ENCODE results near the gene GIGYF2.

GIGYF2 gene

GRCh38 chr2:232781765-232782164 is 84.6 kb downstream of the GIGYF2 start (continued):
- TF ChIP-seq MYNN (tag by site-specific recombination; IDR thresholded peaks at IDR 0.05; ENCODE audit: borderline replicate concordance), result no peak
- TF ChIP-seq ZNF266 (tag by site-specific recombination; IDR thresholded peaks at IDR 0.05; ENCODE audit: low read depth), result no peak
- TF ChIP-seq ZNF701 (tag by site-specific recombination; IDR thresholded peaks at IDR 0.05), result no peak
- TF ChIP-seq ZNF341 (tag by site-specific recombination; IDR thresholded peaks at IDR 0.05; ENCODE audit: low read depth), result no peak
- TF ChIP-seq KLF10 (tag by site-specific recombination; IDR thresholded peaks at IDR 0.05), result 0 out of 2 replicates have a peak, but pooled peaks have one; percentile 23
- TF ChIP-seq ZNF629 (tag by site-specific recombination; IDR thresholded peaks at IDR 0.05), result peak; percentile 46; the same call in 1 of the 2 replicates
- peak; percentile 78 for TF ChIP-seq ZNF366 (tag by site-specific recombination; conservative IDR thresholded peaks at IDR 0.05)
- no peak for TF ChIP-seq ZNF169 (tag by site-specific recombination; IDR thresholded peaks at IDR 0.05)
- TF ChIP-seq ZNF610 (tag by site-specific recombination; IDR thresholded peaks at IDR 0.05; ENCODE audit: borderline replicate concordance), result no peak
- TF ChIP-seq ZNF514 (tag by site-specific recombination; IDR thresholded peaks at IDR 0.05), result no peak
- TF ChIP-seq AEBP2 (tag by site-specific recombination; IDR thresholded peaks at IDR 0.05; ENCODE audit: borderline replicate concordance), result no peak
- TF ChIP-seq ZNF639 (tag by site-specific recombination; IDR thresholded peaks at IDR 0.05), result 0 out of 2 replicates have a peak, but pooled peaks have one; percentile 25
- no peak for TF ChIP-seq ZNF280C (tag by site-specific recombination; IDR thresholded peaks at IDR 0.05)
- TF ChIP-seq ZNF398 (tag by site-specific recombination; IDR thresholded peaks at IDR 0.05), result 0 out of 2 replicates have a peak, but pooled peaks have one; percentile 11
- TF ChIP-seq ZNF660 (tag by site-specific recombination; IDR thresholded peaks at IDR 0.05), result no peak
- no peak for TF ChIP-seq ZNF239 (tag by site-specific recombination; IDR thresholded peaks at IDR 0.05)
- no peak for TF ChIP-seq TCF7L2 (IDR thresholded peaks at IDR 0.05; ENCODE audit: borderline replicate concordance, low read depth, low read length)
- no peak for TF ChIP-seq ZBTB7A (tag by site-specific recombination; IDR thresholded peaks at IDR 0.05; ENCODE audit: low read depth)
- no peak for TF ChIP-seq ZNF391 (tag by site-specific recombination; IDR thresholded peaks at IDR 0.05; ENCODE audit: borderline replicate concordance, low read depth)
- TF ChIP-seq ZNF513 (tag by site-specific recombination; IDR thresholded peaks at IDR 0.05), result no peak
- TF ChIP-seq ZBTB48 (tag by site-specific recombination; IDR thresholded peaks at IDR 0.05), result no peak
- TF ChIP-seq ZNF223 (tag by site-specific recombination; IDR thresholded peaks at IDR 0.05), result no peak
- TF ChIP-seq BCL6B (tag by site-specific recombination; IDR thresholded peaks at IDR 0.05), result 0 out of 2 replicates have a peak, but pooled peaks have one; percentile 29
- TF ChIP-seq OSR2 (tag by site-specific recombination; IDR thresholded peaks at IDR 0.05), result peak; percentile 82
- TF ChIP-seq WT1 (tag by site-specific recombination; IDR thresholded peaks at IDR 0.05), result peak; percentile 57
- 0 out of 2 replicates have a peak, but pooled peaks have one; percentile 16 for TF ChIP-seq ZNF843 (tag by site-specific recombination; IDR thresholded peaks at IDR 0.05)
- no peak for TF ChIP-seq KLF9 (tag by site-specific recombination; IDR thresholded peaks at IDR 0.05; ENCODE audit: low read depth)
- no peak for TF ChIP-seq ZNF670 (tag by site-specific recombination; IDR thresholded peaks at IDR 0.05; ENCODE audit: low read depth)
- no peak for TF ChIP-seq ZNF677 (tag by site-specific recombination; IDR thresholded peaks at IDR 0.05)
- no peak for TF ChIP-seq ZNF174 (tag by site-specific recombination; IDR thresholded peaks at IDR 0.05)
- no peak for TF ChIP-seq ZNF335 (tag by site-specific recombination; conservative IDR thresholded peaks at IDR 0.05)
- no peak for TF ChIP-seq SP3 (tag by site-specific recombination; IDR thresholded peaks at IDR 0.05)
- no peak for TF ChIP-seq ZNF501 (tag by site-specific recombination; IDR thresholded peaks at IDR 0.05)

Data from HEK293 (cell line).